Measurements from ENCODE around the gene NBEAL1. TPM values are rescaled to one million over a fixed set of nuclear protein-coding genes. Genes with fewer than 3 reads are reported as not detected.
"Not testable (repeated sequence)": the region's sequence is repeated elsewhere in the genome, so short reads cannot be mapped to it uniquely, and the experiment has no call there.

Gene NBEAL1
- total RNA-seq, 1 donor from 2014 or later = 16.2 TPM

GRCh38 chr2:203177361-203177760 lies 162.7 kb downstream of the NBEAL1 start:
- no peak for DNase-seq
- intact Hi-C loops (cut with DNase I) = no loop called here
- no peak for ATAC-seq (ENCODE audit: poor library complexity)

GRCh38 chr2:203185864-203186263 lies 171.2 kb downstream of the NBEAL1 start:
- intact Hi-C loops (cut with DNase I) = no loop called here
- ATAC-seq (ENCODE audit: poor library complexity) = no peak
- no peak for DNase-seq

- DNase-seq; intact Hi-C loops (cut with DNase I); ATAC-seq (ENCODE audit: poor library complexity): not testable (repeated sequence)
These were observed 175.9 kb downstream of the NBEAL1 start for GRCh38 chr2:203190547-203190946.

GRCh38 chr2:203191026-203191425 lies 176.4 kb downstream of the NBEAL1 start:
- intact Hi-C loops (cut with DNase I) = not testable (repeated sequence)

GRCh38 chr2:203191961-203192360 lies 177.3 kb downstream of the NBEAL1 start:
- intact Hi-C loops (cut with DNase I) = no loop called here
- DNase-seq = no peak
- no peak for ATAC-seq (ENCODE audit: poor library complexity)

More at GRCh38 chr2:203191026-203191425, 176.4 kb downstream of the NBEAL1 start:
- ATAC-seq (ENCODE audit: poor library complexity); DNase-seq: not testable (repeated sequence)

GRCh38 chr2:203195331-203196036 lies 180.8 kb downstream of the NBEAL1 start:
- ATAC-seq (ENCODE audit: poor library complexity) (no peak), DNase-seq (no peak)
- intact Hi-C loops (cut with DNase I) = no loop called here

- intact Hi-C loops (cut with DNase I) = no loop called here
- no peak for ATAC-seq (ENCODE audit: poor library complexity)
- DNase-seq = no peak
These were observed 186.2 kb downstream of the NBEAL1 start for GRCh38 chr2:203200866-203201265.

GRCh38 chr2:203201426-203201825 lies 186.8 kb downstream of the NBEAL1 start:
- no peak for DNase-seq
- intact Hi-C loops (cut with DNase I) = no loop called here
- no peak for ATAC-seq (ENCODE audit: poor library complexity)

- DNase-seq (no peak), ATAC-seq (ENCODE audit: poor library complexity) (no peak)
- intact Hi-C loops (cut with DNase I) = no loop called here
These were observed 194.9 kb downstream of the NBEAL1 start for GRCh38 chr2:203209538-203209937.

GRCh38 chr2:203225423-203226039 lies 210.9 kb downstream of the NBEAL1 start:
- intact Hi-C loops (cut with DNase I) = loop anchor here (5.0 kb wide), 1 partner anchor 227 kb away; no protein-coding TSS in a partner anchor
- ATAC-seq (ENCODE audit: poor library complexity) = peak; percentile 41
- no peak for DNase-seq

GRCh38 chr2:203229674-203230073 lies 215.0 kb downstream of the NBEAL1 start:
- not testable (repeated sequence) for ATAC-seq (ENCODE audit: poor library complexity); DNase-seq
- intact Hi-C loops (cut with DNase I) = loop anchor here (5.0 kb wide), 1 partner anchor 223 kb away; no protein-coding TSS in a partner anchor

GRCh38 chr2:203237346-203238238 lies 222.9 kb downstream of the NBEAL1 start:
- DNase-seq = no peak
- intact Hi-C loops (cut with DNase I) = no loop called here
- no peak for ATAC-seq (ENCODE audit: poor library complexity)

- intact Hi-C loops (cut with DNase I) = no loop called here
- ATAC-seq (ENCODE audit: poor library complexity) (no peak), DNase-seq (no peak)
These were observed 223.6 kb downstream of the NBEAL1 start for GRCh38 chr2:203238292-203238703.

- DNase-seq (peak; percentile 98), ATAC-seq (ENCODE audit: poor library complexity) (peak; percentile 99)
- intact Hi-C loops (cut with DNase I) = no loop called here
These were observed 224.2 kb downstream of the NBEAL1 start, which contains the start of gene CYP20A1 for GRCh38 chr2:203238704-203239526. Gene CYP20A1, plus strand, starts transcription at chr2:203239018. Its CDS starts 45 bp downstream, at chr2:203239063.

GRCh38 chr2:203240491-203240890 lies 225.8 kb downstream of the NBEAL1 start:
- DNase-seq = no peak
- no peak for ATAC-seq (ENCODE audit: poor library complexity)
- intact Hi-C loops (cut with DNase I) = no loop called here

- ATAC-seq (ENCODE audit: poor library complexity) (no peak), DNase-seq (no peak)
- intact Hi-C loops (cut with DNase I) = no loop called here
These were observed 227.8 kb downstream of the NBEAL1 start for GRCh38 chr2:203242518-203242917.

- DNase-seq (no peak), ATAC-seq (ENCODE audit: poor library complexity) (no peak)
- intact Hi-C loops (cut with DNase I) = no loop called here
These were observed 232.0 kb downstream of the NBEAL1 start for GRCh38 chr2:203246646-203247045.

- intact Hi-C loops (cut with DNase I) = no loop called here
- DNase-seq = no peak
These were observed 238.1 kb downstream of the NBEAL1 start for GRCh38 chr2:203252818-203253217.

More at GRCh38 chr2:203252818-203253217, 238.1 kb downstream of the NBEAL1 start:
- no peak for ATAC-seq (ENCODE audit: poor library complexity)
